Parathyroid adenoma (tissue), 2 donors: ENCODE data around the gene MYCBPAP.

Experiments used
- H2AFZ ChIP-seq: fragments of 300-600 bp; sonication (generic); one replicate; pipeline ENCODE4 v1.7.0; 2017; ENCODE audit warnings: antibody characterized with exemption, mild to moderate bottlenecking
- H3K27ac ChIP-seq: fragments of 300-600 bp; sonication (generic); one replicate; pipeline ENCODE4 v1.7.0; 2017
- H3K27me3 ChIP-seq: fragments of 300-600 bp; sonication (generic); one replicate; pipeline ENCODE4 v1.7.0; 2017; ENCODE audit warnings: low read length; ENCODE audit not compliant: control insufficient read depth, insufficient read depth
- H3K36me3 ChIP-seq: fragments of 300-600 bp; sonication (generic); one replicate; pipeline ENCODE4 v1.7.0; 2017; ENCODE audit warnings: low read length; ENCODE audit not compliant: control insufficient read depth, insufficient read depth
- H3K4me1 ChIP-seq: fragments of 300-600 bp; sonication (generic); one replicate; pipeline ENCODE4 v1.7.0; 2017; ENCODE audit warnings: control low read depth
- H3K4me2 ChIP-seq: fragments of 300-600 bp; sonication (generic); one replicate; pipeline ENCODE4 v1.7.0; 2017; ENCODE audit warnings: low read length
- H3K4me3 ChIP-seq: fragments of 300-600 bp; sonication (generic); one replicate; pipeline ENCODE4 v1.7.0; 2017; ENCODE audit warnings: low read depth, low read length
- H3K79me2 ChIP-seq: fragments of 300-600 bp; sonication (generic); one replicate; pipeline ENCODE4 v1.7.0; 2017; ENCODE audit warnings: control low read depth
- H3K9ac ChIP-seq: fragments of 300-600 bp; sonication (generic); one replicate; pipeline ENCODE4 v1.7.0; 2017; ENCODE audit warnings: mild to moderate bottlenecking
- H3K9me3 ChIP-seq: fragments of 300-600 bp; sonication (generic); one replicate; pipeline ENCODE4 v1.7.0; 2017; ENCODE audit warnings: low read length; ENCODE audit not compliant: control insufficient read depth
- TF ChIP-seq, protein P1 (sequence below): fragments of 300-600 bp; sonication (generic); IDR thresholded peaks from one replicate; pipeline ENCODE4 v1.7.0; 2017; ENCODE audit warnings: antibody characterized with exemption, mild to moderate bottlenecking
- donor health status: primary hyperparathyroidism.

Gene MYCBPAP

DNA sequence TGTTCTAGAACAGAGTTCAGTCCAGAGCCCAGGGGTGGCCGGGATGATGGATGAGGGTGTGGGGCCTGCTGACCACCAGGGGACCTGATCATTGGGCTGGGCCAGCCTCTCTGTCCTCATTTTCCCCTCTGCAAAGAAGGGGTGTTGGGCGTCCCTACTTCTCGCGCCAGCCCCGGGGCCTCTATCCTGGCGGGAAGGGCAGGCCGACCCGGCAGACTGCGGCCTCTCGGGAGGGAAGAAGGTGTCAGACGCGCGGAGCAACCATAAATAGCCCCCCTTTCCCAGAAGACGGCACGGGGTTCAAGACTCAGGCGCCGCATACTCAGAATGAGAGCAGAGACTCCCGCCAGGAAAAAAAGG, 50.3 kb downstream of the MYCBPAP start:
- H3K27me3 ChIP-seq: peaks cover 6% of the 10 kb centered on the region

GRCh38 chr17:50558941-50559614, 50.8 kb downstream of the MYCBPAP start:
- Histone ChIP-seq H3K9me3 (no peaks in the 10 kb centered on the region), H3K36me3 (no peaks in the 10 kb centered on the region), H2AFZ (no peak overlapping the region), H3K4me2 (no peak overlapping the region), H3K79me2 (no peaks in the 10 kb centered on the region), H3K9ac (no peak overlapping the region), H3K27ac (no peak overlapping the region), H3K4me3 (no peak overlapping the region), H3K27me3 (peaks cover 6% of the 10 kb centered on the region), H3K4me1 (peaks cover 13% of the 10 kb centered on the region)
- TF ChIP-seq, protein P1, sequence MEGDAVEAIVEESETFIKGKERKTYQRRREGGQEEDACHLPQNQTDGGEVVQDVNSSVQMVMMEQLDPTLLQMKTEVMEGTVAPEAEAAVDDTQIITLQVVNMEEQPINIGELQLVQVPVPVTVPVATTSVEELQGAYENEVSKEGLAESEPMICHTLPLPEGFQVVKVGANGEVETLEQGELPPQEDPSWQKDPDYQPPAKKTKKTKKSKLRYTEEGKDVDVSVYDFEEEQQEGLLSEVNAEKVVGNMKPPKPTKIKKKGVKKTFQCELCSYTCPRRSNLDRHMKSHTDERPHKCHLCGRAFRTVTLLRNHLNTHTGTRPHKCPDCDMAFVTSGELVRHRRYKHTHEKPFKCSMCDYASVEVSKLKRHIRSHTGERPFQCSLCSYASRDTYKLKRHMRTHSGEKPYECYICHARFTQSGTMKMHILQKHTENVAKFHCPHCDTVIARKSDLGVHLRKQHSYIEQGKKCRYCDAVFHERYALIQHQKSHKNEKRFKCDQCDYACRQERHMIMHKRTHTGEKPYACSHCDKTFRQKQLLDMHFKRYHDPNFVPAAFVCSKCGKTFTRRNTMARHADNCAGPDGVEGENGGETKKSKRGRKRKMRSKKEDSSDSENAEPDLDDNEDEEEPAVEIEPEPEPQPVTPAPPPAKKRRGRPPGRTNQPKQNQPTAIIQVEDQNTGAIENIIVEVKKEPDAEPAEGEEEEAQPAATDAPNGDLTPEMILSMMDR: no peak

More for the DNA sequence above, 50.3 kb downstream of the MYCBPAP start:
- H3K4me1 ChIP-seq: peaks cover 13% of the 10 kb centered on the region
- no peaks in the 10 kb centered on the region for H3K9me3 ChIP-seq
- H3K4me3 ChIP-seq: no peak overlapping the region
- H3K9ac ChIP-seq: no peak overlapping the region
- TF ChIP-seq, protein P1: no peak
- no peak overlapping the region for H3K27ac ChIP-seq
- H3K4me2 ChIP-seq: no peak overlapping the region
- H3K79me2 ChIP-seq: no peaks in the 10 kb centered on the region
- no peaks in the 10 kb centered on the region for H3K36me3 ChIP-seq
- H2AFZ ChIP-seq: no peak overlapping the region

DNA sequence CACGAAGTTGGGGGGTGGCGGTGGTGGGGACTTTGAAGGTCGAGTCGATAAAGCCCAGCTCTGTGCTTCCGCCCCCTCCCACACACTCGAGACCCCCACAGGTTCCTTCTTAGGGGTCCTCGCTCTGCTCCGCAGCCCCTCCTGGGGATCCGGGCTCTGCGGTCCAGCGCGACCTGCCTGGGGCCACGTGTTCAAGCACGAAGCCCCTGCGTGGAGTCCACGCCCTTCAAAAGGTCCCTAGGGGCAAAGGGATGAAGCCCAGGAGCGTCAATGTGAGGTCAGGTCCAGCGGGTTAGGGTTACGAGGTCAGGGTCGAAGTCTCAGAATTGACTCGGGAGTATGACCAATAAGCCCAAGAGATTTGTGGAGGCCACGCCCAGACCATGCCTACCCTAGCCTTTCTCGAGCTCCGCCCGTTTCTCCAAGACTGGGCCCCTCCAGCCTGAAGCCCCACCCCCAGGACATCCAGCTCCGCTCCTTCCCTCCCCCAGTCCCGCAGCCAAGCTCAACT, 51.5 kb downstream of the MYCBPAP start:
- peaks cover 6% of the 10 kb centered on the region for H3K27me3 ChIP-seq
- peaks cover 13% of the 10 kb centered on the region for H3K4me1 ChIP-seq
- peak overlapping the region; percentile 12 for H3K4me3 ChIP-seq
- H3K9me3 ChIP-seq: no peaks in the 10 kb centered on the region
- no peaks in the 10 kb centered on the region for H3K36me3 ChIP-seq
- TF ChIP-seq, protein P1: no peak
- H3K79me2 ChIP-seq: no peaks in the 10 kb centered on the region
- H3K4me2 ChIP-seq: peak overlapping the region; percentile 57
- peak overlapping the region; percentile 38 for H2AFZ ChIP-seq
- H3K27ac ChIP-seq: no peak overlapping the region
- no peak overlapping the region for H3K9ac ChIP-seq

DNA sequence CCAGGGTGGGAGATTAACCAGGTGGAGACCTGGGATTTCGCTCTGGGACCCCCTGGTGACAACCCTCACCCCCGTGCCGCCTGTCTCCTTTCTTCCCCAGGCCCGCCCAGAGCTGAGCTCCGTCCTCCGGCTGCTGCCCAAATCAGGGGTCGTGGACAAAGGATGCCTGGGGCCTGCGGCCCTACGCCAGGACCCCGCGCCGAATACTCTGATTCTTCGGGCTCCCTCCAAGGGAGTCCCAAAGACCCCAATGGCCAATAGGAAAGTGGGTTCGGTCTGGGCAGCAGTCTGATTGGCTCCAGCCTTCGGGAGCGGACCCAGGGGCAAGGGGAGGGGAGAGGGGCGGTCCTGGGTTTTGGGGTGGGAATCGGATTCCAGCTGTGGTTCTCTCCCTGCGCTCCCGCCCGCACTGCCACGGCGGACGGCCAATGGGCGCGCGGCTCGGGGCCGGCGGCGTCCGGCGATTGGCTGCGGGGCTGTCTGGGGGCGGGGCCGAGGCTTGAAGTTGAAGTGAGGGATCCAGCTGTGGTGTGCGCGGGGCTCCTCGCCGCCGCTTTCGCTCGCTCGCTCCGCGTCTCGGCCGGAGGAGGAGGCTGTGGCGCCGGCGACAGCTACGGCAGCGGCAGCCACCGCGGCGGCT, 52.1 kb downstream of the MYCBPAP start, which contains the start of gene CACNA1G:
Gene CACNA1G (plus strand): TSS at position 531 of the 640 bp plus-strand sequence. CDS start 745 bp downstream, outside the sequence.
- no peak within 1 kb of the TSS for H3K27ac ChIP-seq
- no peaks in the 10 kb centered on the region for H3K9me3 ChIP-seq

More for the DNA sequence above, 52.1 kb downstream of the MYCBPAP start, which contains the start of gene CACNA1G:
- Histone ChIP-seq H3K27me3 (peaks cover 6% of the 10 kb centered on the region), H2AFZ (peak within 1 kb of the TSS; percentile 50), H3K79me2 (no peaks in the 10 kb centered on the region), H3K9ac (no peak within 1 kb of the TSS), H3K4me2 (peak within 1 kb of the TSS; percentile 57), H3K4me1 (peaks cover 13% of the 10 kb centered on the region), H3K4me3 (peak within 1 kb of the TSS; percentile 12), H3K36me3 (no peaks in the 10 kb centered on the region)
- TF ChIP-seq, protein P1: no peak
